Endothelial cell of umbilical vein (primary cell): ENCODE results near the gene POU2AF3. TPM values are rescaled to one million over a fixed set of nuclear protein-coding genes. Genes with fewer than 3 reads are reported as not detected.

Source experiments
- BruUV-seq: library from RNA; stranded (reverse); fragments of 400-500 nt; replicated peaks from 2 replicates; lab custom pipeline; 2021; lab: Mats Ljungman, UMichigan
- CTCF ChIA-PET: fragments of 300-600, 350-600 bp; sonication (Branson Sonifier 250); formaldehyde crosslinking; loops from one replicate; lab custom pipeline; 2021; ENCODE audit warnings: antibody characterized with exemption, inconsistent platforms; lab: Charles Lee
- POLR2A ChIA-PET: fragments of 300-600, 350-600 bp; sonication (Branson Sonifier 250); formaldehyde crosslinking; loops from one replicate; lab custom pipeline; 2021; ENCODE audit warnings: antibody characterized with exemption, inconsistent platforms; lab: Charles Lee
- DNase-seq: peaks from one replicate; pipeline ENCODE4 v3.0.0-alpha.2; 2011; ENCODE audit warnings: low read depth, low spot score
- FAIRE-seq: peaks from 2 replicates; lab custom pipeline; 2011; peaks lifted over from hg19 to GRCh38; lab: Jason Lieb, UNC
- H2AFZ ChIP-seq: 2 replicates; pipeline ENCODE4 v1.6.0; 2012; ENCODE audit warnings: low read depth, low read length, control low read depth, inconsistent platforms
- H3K27ac ChIP-seq: 2 replicates; pipeline ENCODE4 v1.5.1; 2011; ENCODE audit warnings: low read depth, mild to moderate bottlenecking, control low read depth, low read length, moderate library complexity; ENCODE audit not compliant: insufficient read depth
- H3K27me3 ChIP-seq, 2 experiments: 2 replicates each; pipeline versions ENCODE4 v1.6.0 to v1.6.1; 2011; ENCODE audit warnings: low read length in 2 of 2, mixed read lengths in 1 of 2; ENCODE audit not compliant: control insufficient read depth in 2 of 2, insufficient read depth in 2 of 2
- H3K36me3 ChIP-seq, 2 experiments: 2 replicates in 1 of 2; 3 replicates in 1 of 2; pipeline ENCODE4 v1.5.1; 2011; ENCODE audit warnings: low read length in 2 of 2, mild to moderate bottlenecking in 1 of 2, moderate library complexity in 1 of 2; ENCODE audit not compliant: control insufficient read depth in 2 of 2, insufficient read depth in 2 of 2; ENCODE audit errors: extremely low read depth in 1 of 2
- H3K4me1 ChIP-seq: 3 replicates; pipeline ENCODE4 v1.5.1; 2011; ENCODE audit warnings: mild to moderate bottlenecking, low read length; ENCODE audit not compliant: control insufficient read depth, insufficient read depth; ENCODE audit errors: extremely low read depth
- H3K4me2 ChIP-seq: 2 replicates; pipeline ENCODE4 v1.6.1; 2011; ENCODE audit warnings: low read length, control low read depth, mixed read lengths; ENCODE audit not compliant: insufficient read depth
- H3K4me3 ChIP-seq, 3 experiments: fragments of 200-600 bp in 1 of 3; sonication (generic), shearing (Covaris generic) in 1 of 3; replicated peaks in 1 of 3; 2 replicates each; pipeline ENCODE4 v1.5.1; 2011 to 2016; ENCODE audit warnings: control low read depth in 3 of 3, low read length in 3 of 3, mild to moderate bottlenecking in 2 of 3, inconsistent platforms in 1 of 3, low read depth in 1 of 3, moderate library complexity in 1 of 3; ENCODE audit not compliant: insufficient read depth in 1 of 3
- H3K79me2 ChIP-seq: 2 replicates; pipeline ENCODE4 v1.6.0; 2012; ENCODE audit warnings: low read length, inconsistent platforms; ENCODE audit not compliant: control insufficient read depth, insufficient read depth
- H3K9ac ChIP-seq: replicated peaks from 2 replicates; pipeline ENCODE3; 2011; ENCODE audit warnings: low read length, control low read depth; ENCODE audit not compliant: insufficient read depth; ENCODE audit errors: extremely low read depth
- H3K9me1 ChIP-seq: replicated peaks from 3 replicates; pipeline ENCODE4 v1.6.0; 2011; ENCODE audit warnings: mild to moderate bottlenecking, low read length; ENCODE audit not compliant: control insufficient read depth, insufficient read depth; ENCODE audit errors: extremely low read depth
- H3K9me3 ChIP-seq: replicated peaks from 2 replicates; pipeline ENCODE4 v1.5.1; 2012; ENCODE audit warnings: low read length, inconsistent platforms; ENCODE audit not compliant: control insufficient read depth, insufficient read depth
- H4K20me1 ChIP-seq: replicated peaks from 2 replicates; pipeline ENCODE3; 2011; ENCODE audit warnings: mild to moderate bottlenecking, low read length; ENCODE audit not compliant: control insufficient read depth, insufficient read depth; ENCODE audit errors: extremely low read depth
- CTCF ChIP-seq, 2 donors: IDR thresholded peaks; 1 replicate in 1 of 2; 2 replicates in 1 of 2; pipeline ENCODE4 v1.5.1; 2011; ENCODE audit warnings: low read length in 2 of 2, mild to moderate bottlenecking in 2 of 2, moderate library complexity in 2 of 2, control low read depth in 1 of 2, inconsistent platforms in 1 of 2, low read depth in 1 of 2; ENCODE audit not compliant: insufficient read depth in 1 of 2; ENCODE audit errors: extremely low read depth in 1 of 2
- FOS ChIP-seq: IDR thresholded peaks from 2 replicates; pipeline ENCODE4 v1.6.1; 2011; ENCODE audit warnings: mild to moderate bottlenecking, low read length, moderate library complexity, borderline replicate concordance; ENCODE audit not compliant: insufficient read depth
- GATA2 ChIP-seq: IDR thresholded peaks from 2 replicates; pipeline ENCODE4 v1.7.0; 2011; ENCODE audit warnings: low read depth, mild to moderate bottlenecking, moderate library complexity, mixed read lengths, low read length; ENCODE audit not compliant: insufficient read length, insufficient read depth
- JUN ChIP-seq: IDR thresholded peaks from 2 replicates; pipeline ENCODE4 v1.6.1; 2011; ENCODE audit warnings: borderline replicate concordance, low read depth; ENCODE audit not compliant: insufficient read length, insufficient read depth
- MAX ChIP-seq: IDR thresholded peaks from 2 replicates; pipeline ENCODE4 v1.6.1; 2011; ENCODE audit not compliant: insufficient read depth, insufficient read length
- MYC ChIP-seq: IDR thresholded peaks from one replicate; pipeline ENCODE4 v1.6.1; 2011; ENCODE audit warnings: mild to moderate bottlenecking, low read depth, low read length
- POLR2A ChIP-seq: IDR thresholded peaks from 2 replicates; pipeline ENCODE4 v1.6.1; 2012; ENCODE audit warnings: low read depth, mild to moderate bottlenecking, control low read depth, low read length
- POLR2AphosphoS5 ChIP-seq: IDR thresholded peaks from 2 replicates; pipeline ENCODE4 v1.6.1; 2012; ENCODE audit warnings: low read depth, mild to moderate bottlenecking, control low read depth, low read length, moderate library complexity; ENCODE audit not compliant: insufficient read depth
- dilution Hi-C: fragments of 300-500 bp; cut with MboI; formaldehyde crosslinking; loops from one replicate; pipeline ENCODE4 v1.15.0; 2019; ENCODE audit warnings: low sequenced_read_pairs; ENCODE audit not compliant: extremely low pct_ligation_motif_present
- intact Hi-C: fragments of 100-400 bp; cut with micrococcal nuclease; formaldehyde crosslinking; loops from one replicate; pipeline ENCODE4 v1.10.0; 2022
- polyA plus RNA-seq, 4 experiments: library from polyadenylated mRNA; depleted of rRNA in 3 of 4; stranded (reverse) in 3 of 4; unstranded in 1 of 4; fragments of >200 nt; gene quantifications; 2 replicates each; pipeline versions ENCODE4 v1.2.1 to v1.2.3, GENCODE V29; 2011 to 2012; ENCODE audit warnings: missing spikeins in 1 of 4
- total RNA-seq: library from RNA; stranded (reverse); gene quantifications from 2 replicates; pipeline ENCODE4 v1.2.3, GENCODE V29; 2021

Gene POU2AF3
- total and polyA plus RNA-seq, 2 donors (not counting 3 experiments of a cell fraction or from before 2014, with no cell fraction given): not detected

DNA sequence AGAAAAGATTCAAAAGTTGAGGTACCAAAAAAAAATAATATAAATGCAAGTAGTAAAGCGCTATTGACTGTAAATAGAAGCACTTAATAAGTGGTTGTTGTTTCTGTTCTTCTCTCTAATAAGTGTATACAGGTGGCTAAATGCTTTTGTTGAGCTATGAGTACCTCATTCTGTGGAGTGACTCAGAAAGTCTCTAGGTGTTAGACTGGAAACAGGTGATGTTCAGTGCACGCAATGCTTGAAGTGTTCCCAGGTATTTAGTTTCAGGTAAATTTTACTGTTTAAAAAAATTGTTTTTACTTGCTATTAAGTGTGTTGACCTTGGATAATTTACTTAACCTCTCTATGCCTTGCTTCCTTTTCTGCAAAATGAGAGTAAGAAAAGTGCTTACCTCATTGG is 24.2 kb downstream of the POU2AF3 start:
- no peaks in the 10 kb centered on the region for H3K4me1 ChIP-seq
- H2AFZ ChIP-seq: no peak overlapping the region
- FAIRE-seq (no peak), DNase-seq (no peak)
- intact Hi-C loops (no loop called here), dilution Hi-C loops (no loop called here)
- ChIA-PET POLR2A (no interaction called here), CTCF (no interaction called here)
- H3K9me3 ChIP-seq: no peaks in the 10 kb centered on the region
- H3K27me3 ChIP-seq: no peaks in the 10 kb centered on the region
- H3K4me2 ChIP-seq: no peak overlapping the region
- no peak overlapping the region for H3K4me3 ChIP-seq
- TF ChIP-seq CTCF (IDR thresholded peaks at IDR 0.05; ENCODE audit: extremely low read depth in 1 of 2, insufficient read depth in 1 of 2, low read depth in 1 of 2, low read length in 2 of 2) (no peak), GATA2 (no peak), JUN (no peak), POLR2A (no peak), POLR2AphosphoS5 (no peak), MYC (no peak), FOS (no peak), MAX (no peak)
- H3K36me3 ChIP-seq: no peaks in the 10 kb centered on the region
- no peaks in the 10 kb centered on the region for H3K9me1 ChIP-seq
- H3K9ac ChIP-seq: no peak overlapping the region
- H3K79me2 ChIP-seq: no peaks in the 10 kb centered on the region
- no peaks in the 10 kb centered on the region for H4K20me1 ChIP-seq
- no peak overlapping the region for H3K27ac ChIP-seq
- no TSS peak for BruUV-seq
